CD4-positive, alpha-beta T cell treated with Interleukin-10 for 1 hour (primary cell): ENCODE measurements around the gene LINGO4.

Source experiments
- DNase-seq: peaks from one replicate; pipeline ENCODE4 v3.0.0-alpha.2; 2020

LINGO4 gene, protein sequence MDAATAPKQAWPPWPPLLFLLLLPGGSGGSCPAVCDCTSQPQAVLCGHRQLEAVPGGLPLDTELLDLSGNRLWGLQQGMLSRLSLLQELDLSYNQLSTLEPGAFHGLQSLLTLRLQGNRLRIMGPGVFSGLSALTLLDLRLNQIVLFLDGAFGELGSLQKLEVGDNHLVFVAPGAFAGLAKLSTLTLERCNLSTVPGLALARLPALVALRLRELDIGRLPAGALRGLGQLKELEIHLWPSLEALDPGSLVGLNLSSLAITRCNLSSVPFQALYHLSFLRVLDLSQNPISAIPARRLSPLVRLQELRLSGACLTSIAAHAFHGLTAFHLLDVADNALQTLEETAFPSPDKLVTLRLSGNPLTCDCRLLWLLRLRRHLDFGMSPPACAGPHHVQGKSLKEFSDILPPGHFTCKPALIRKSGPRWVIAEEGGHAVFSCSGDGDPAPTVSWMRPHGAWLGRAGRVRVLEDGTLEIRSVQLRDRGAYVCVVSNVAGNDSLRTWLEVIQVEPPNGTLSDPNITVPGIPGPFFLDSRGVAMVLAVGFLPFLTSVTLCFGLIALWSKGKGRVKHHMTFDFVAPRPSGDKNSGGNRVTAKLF

DNA sequence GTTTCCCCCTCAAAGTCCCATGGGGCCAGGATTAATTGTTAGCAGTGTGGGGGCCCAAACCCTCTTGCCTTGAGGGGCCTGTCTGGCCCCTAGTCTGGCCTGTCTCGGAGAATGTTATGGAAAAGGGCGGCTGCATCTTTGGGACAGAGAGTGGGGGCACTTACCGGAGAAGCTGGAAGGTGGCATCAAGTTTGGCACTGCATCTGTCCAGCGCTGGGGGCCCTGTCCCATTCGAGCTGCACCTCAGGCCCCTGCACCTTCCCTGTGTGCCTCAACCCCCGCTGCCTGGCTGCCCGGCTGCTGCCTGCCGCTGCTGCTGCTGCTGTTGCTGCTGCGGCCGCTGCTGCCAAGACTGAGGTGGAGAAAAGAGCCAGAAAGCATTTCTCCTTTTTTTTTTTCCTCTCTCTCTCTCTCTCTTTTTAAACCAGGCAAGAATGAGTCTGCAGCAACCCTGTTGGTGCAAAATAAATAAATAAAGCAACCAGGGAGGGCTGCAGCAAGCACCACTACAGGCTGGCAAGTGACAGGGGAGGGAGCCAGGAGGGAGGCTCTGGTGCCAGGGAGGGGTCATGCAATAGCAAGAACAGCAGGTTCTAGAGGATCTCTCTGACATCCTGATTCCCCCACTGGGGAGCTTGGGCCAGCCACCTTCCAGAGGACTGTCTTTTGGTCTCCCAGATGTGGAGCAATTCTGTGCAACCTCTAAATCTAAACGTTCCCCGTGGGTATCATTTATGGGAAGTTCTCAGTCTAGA lies at the start of gene LINGO4:
TSS of gene LINGO4 (minus strand) at position 354 of the 755 bp plus-strand sequence. CDS start 2,715 bp downstream, outside the sequence.
- DNase-seq: no peak

DNA sequence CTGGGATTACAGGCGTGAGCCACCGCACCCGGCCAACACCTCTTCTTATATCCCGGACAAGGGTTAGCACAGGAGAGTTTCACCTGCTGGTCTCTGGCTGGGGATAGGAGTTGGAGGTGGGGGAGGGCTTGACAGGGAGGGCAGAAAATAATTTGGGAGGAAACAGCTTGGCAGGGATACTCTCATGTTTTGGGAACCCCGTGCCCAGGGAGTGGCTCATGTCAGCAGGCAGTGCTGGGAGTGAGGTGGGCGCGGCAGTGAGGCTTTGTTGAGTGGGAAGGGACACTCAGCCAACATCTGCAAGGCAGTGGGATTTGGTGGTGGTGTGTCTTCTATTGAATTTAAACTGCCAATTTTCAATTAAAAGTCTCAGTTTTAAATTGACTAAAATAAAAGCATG lies 49.4 kb upstream of the LINGO4 start:
- DNase-seq: no peak

DNA sequence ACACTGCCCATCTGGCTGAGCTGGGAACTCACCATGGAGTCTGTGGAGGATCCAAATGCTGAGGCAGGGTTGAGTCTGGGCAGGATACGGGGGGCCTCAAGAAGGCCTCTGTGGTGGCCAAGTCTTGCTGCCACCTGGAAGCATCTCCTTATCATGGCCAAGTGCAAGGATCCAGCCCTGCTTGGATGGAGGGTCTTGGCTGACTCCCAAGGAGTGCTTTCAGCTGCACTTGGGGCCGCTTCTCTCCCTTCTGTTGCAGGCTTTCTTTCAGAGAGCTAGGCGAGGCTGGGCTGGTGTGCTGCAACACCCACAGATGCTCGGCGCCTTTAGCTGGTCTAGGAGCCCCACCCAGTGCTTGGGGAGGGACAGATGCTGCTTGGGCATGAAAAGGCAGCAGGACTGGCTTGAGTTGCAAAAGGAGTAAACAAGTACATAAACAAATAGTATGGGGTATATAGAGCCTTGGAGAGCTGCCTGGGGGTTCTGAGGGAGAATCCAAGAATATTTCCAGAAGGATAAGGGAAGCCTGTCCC lies 48.3 kb upstream of the LINGO4 start, which contains the start of gene THEM5:
TSS of gene THEM5 (minus strand) at position 302 of the 533 bp plus-strand sequence. CDS start at position 155, 147 bp downstream.
- DNase-seq: no peak

DNA sequence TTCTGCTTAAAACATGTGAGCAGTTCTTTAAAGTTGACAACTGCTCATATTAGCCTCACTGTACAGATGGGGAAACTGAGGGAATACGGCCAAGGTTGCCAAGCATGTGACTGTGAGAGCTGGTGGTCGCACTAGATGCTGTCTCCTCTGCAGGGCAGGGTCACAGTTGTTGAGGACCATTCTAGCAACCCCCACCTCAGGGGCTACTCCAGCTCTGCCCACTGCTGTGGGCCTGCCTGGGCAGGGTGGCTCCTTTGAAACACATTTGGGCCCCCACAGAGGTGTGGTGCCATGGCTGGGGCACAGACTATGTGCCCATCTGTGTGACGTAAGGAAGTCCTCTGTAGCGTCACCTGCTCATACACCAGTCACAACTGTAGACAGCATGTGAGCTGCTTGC lies 47.5 kb upstream of the LINGO4 start:
- DNase-seq: no peak

DNA sequence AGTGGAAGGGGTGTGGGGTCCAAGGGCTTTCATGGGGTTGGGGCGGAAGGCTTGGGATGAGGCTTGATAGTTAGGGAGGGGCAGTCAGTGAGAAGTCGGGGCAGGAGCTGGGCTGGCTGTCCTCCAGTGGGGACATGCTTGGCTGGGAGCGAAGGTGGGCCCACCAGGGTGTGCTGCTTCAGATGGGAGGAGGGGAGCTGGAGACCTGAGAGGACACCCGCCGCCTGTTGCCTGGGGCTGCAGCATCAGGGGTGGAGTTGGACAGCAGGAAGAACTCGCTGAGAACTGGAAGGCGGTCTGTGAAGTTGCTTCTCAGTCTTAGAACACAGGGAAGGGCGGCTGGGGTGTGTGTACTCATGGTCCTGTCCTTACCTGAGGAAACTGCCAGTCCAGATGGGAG lies 46.7 kb upstream of the LINGO4 start:
- no peak for DNase-seq

DNA sequence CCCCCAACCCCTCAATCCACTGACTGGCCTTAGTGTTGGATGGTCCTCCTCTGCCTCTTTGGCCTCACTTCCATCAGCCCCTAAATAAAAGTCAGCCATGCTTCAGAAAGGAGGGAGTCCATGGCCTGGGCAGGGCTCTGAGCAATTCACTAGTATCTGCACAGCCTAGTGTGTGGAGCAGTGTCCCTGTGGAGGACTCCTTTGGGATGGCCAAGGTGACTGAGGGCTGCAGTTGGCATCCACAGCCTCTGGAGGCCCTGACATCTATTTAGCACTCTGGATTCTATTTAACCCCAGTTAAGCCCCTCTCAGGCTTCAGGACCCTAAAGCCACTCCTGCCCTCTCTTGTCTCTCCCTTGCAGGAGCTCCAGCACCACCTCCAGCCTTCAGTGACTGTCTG lies 44.7 kb upstream of the LINGO4 start:
- DNase-seq: no peak

DNA sequence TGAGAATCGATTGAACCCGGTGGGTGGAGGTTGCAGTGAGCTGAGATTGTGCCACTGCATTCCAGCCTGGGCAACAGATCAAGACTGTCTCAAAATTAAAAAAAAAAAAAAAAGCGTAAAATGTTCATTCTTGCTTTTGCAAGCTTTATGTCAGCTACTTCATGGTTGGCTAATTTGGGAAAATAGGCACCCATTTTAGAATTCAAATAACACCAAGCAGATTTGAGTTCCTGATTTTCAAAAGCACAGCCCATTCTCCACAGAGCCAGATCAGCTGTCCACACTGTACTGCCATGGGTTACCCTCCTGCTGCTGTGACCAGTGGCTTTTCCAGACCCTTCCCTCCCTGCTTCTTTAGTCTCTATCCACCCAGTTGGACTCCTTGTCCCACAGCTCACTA lies 43.9 kb upstream of the LINGO4 start:
- DNase-seq: no peak

DNA sequence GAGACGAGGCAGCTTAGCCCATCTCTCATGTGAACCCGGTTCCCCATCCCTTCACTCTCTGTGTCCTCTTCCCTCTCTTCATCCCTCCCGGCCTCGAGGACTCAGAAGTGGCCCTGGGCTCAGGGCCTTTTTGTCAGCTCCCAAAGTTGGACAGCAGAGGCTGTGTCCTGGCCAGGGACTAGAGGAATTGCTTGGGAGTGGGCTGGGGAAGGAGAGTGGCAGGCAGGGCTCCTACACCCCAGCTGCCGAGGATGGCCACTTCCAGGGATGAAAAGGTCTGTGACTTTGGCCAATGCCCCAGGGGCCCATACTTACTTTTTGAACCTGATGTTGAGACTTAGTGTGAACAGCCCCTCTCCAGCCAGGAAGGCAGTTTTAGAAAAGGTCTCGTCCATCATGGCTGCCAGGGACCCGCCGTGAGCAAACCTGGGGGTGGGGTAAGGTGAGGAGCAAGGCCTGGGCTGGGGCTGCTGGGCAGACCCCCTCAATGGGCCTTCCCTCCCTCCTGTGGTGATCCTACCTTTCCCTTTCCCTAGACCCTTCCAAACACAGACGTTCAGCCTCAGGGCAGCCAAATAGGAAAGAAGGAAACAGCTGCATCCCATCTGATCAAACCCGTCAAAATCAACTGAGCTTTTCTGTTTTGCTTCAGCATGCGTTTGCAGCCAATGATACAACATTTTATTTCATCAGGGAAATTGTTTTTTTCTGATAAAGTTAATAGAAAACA lies 42.8 kb upstream of the LINGO4 start:
- DNase-seq: no peak

DNA sequence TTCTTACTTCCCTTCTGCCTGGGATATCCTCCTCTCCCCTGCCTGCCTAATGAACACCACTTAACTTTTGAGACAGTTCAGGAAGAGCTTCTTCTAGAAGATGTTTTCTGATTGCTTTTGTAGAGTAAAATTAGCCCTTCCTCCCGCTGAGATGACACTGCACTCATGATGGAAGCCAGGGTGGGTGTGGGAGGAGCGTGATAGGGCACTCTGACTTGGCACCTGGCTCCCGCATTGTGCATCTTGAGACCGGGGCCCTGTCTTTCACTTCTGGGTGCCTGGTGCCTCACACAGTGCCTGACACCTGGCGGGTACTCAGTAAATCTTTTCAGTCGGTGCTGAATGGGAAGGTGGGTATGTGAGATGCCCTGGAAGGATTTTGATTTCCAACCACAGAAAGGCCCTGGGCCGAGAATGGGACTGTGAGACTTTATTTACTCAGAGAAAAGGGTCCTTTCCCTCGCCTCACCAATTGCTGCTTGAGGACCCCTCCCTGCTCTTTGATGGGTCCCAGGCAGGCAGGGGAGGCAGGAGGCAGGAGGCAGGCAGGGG lies 41.5 kb upstream of the LINGO4 start:
- no peak for DNase-seq

DNA sequence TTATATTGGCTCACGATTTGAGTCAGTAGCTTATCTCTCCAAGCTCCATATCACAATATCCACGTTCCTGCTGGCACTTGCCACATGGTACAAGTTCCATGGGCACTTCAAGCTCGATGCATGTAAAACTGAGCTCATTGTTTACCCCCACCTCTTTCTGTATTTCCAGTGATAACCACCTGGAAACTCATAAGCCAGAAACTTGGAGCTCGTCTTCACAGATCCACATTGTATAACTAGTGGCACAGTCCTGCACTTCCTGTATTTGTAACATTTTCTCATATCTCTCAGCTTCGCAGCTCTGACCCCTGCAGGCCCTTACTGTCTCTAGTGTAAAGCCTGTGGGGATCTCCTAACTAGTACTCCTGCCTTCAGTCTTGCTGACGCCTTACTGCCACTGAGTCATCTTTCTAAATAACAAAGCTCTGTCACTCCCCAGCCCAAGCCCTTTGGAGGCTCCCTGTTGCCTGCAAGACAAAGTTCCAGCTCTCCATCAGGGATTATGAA lies 40.9 kb upstream of the LINGO4 start:
- no peak for DNase-seq

DNA sequence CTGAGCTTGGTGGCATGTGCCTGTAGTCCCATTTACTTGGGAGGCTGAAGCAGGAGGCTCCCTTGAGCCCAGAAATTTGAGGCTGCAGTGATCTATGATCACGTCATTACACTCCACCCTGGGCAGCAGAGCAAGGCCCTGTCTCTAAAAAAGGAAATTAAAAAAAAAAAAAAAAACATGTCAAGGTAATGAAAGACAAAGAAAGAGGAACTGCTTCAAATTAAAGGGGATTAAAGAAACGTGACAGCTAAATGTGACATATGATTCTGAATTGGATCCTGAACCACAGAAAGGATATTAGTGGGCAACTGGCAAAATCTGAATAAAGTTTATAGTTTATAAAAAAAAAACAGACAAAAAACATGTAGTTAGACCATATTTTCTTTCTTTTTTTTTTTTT lies 38.2 kb upstream of the LINGO4 start:
- no peak for DNase-seq

DNA sequence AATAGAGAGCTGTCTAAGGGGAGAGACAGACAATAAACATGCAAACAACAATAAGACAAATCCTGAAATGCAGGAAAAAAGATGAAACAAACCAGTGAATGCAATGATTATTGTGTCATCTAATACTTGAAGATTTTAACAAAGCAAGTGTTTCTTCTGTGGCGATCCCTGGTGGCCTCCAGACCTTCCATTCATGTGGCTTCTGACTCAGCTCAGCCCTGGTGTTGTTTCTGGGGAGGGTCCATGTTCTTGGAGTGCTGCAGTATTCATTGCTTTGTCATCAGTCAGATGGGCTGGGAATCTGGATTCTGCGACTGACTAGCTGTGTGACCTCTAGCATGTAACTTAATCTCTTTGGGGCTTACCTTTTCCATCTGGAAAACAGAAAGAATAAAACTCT lies 35.9 kb upstream of the LINGO4 start:
- no peak for DNase-seq

DNA sequence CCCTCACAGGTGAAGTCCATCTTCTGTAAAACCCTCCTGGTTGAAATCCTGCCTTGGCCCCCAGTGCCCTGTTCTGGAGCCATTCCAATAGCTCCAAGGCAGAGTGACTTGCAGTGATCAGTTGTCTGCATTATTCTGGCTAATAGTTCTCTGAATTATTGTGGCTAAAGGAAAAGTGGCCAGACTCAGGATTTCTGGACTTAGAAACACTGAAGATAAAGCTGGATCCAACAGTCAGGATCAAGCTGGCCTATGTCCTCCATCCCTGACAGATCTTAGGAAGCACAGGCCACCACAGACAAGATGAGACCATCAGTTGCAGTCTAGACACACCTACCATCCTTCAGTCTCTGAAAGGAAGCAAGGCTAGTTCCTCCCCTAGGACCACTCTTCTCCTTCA lies 35.2 kb upstream of the LINGO4 start:
- no peak for DNase-seq

DNA sequence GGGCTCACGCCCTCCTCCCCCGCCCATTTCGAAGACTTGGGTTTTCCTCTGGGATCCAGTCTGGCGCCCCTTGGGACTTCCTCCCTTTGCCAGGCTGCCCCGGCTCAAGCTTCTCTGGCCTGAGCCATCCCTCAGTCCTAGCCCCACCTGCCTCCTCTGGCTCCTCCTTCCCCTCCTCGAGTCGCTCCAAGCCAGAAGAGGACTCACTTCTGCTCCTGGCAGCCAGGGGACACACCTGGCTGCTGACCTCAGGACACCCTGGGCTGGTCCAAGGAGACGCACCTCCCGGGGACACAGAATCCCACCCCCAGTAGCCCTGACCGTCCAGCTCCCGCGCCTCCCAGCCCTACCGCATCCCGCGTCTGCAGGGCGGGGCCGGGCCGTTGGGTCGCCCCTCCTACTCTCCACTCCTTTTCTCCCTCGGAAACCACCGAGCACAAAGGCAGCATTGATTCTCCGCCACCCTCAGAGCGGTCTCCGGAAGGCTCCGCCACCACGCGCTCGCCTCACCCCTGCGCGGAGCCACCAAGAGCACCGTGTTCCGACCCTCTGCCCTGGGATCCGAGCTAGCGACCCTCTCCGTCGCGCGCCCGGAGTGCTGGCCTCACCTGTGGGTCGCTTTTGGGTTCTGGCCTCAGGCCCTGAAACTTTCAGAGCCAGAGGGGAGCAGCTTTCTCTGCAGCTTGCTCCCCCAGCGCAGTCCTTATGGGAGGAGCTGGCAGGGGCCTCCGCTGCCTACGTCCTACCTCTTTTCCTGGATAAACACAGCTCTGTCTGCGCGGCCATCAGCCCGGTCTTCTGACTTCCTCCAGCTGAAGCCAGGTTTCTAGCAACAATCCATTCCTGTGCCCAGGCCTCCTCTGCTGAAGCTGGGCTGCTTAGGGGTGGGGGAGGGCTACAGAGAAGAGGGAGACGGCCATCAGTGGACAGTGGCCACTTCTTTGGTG lies 34.5 kb upstream of the LINGO4 start, which contains the start of gene C2CD4D:
TSS of gene C2CD4D (minus strand) at position 364 of the 947 bp plus-strand sequence. CDS start 831 bp downstream, outside the sequence.
- DNase-seq: peak; percentile 82

DNA sequence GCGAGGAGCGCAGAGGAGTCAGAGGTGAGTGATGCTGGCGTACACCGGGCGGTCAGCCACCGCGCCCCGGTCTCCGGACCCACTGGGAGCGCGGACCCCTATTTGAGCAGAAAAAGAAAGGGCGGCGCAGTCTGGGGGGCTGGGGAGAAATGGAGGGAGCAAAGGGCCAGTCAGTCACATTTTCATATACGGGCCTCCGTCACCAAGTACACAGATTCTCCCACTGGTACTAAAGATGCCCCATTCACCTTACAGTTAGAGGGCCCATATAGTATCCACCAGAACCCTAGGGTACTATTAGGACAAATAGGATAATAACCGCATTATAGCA lies 33.8 kb upstream of the LINGO4 start:
- no peak for DNase-seq

DNA sequence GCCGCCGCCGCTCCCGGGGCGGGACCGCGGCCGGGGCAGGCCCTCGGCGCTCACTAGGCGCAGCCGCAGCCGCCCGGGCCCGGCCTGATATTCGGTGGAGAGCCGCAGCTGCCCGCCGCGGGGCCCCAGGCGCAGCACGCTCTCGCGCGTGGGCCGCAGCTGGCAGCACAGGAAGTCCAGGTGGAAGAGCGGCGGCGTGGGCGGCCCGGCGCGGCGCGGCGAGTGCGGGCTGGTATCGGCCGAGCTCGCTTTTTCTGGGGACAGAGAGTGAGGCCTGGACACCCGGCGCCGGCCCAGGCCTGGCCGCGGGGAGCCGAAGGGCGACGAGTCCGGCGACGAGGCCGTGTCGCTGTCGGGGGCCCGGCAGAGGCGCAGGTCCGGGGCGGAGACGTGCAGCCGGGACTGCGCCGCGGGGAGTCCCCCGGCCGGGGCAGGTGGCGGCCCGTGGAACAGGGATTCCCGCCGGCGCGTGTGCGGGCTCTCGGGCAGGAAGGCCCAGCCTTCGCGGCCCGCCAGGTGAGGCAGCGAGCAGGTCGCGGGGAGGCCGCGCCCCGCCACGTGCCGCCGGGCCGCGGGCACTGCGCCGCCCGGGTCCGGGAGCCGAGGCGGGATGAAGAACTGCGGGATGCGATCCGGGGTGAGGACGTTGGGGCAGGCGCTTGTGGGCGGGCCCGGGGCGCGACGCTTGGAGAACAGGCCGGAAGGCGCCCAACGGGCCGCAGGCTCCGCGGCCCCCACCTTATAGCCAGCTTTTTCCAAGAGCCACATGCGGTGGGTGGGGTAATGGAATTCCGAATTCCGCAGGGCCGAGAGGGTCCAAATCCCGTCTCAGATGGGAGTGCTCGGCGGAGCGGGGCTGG lies 33.2 kb upstream of the LINGO4 start:
- peak; percentile 48 for DNase-seq

DNA sequence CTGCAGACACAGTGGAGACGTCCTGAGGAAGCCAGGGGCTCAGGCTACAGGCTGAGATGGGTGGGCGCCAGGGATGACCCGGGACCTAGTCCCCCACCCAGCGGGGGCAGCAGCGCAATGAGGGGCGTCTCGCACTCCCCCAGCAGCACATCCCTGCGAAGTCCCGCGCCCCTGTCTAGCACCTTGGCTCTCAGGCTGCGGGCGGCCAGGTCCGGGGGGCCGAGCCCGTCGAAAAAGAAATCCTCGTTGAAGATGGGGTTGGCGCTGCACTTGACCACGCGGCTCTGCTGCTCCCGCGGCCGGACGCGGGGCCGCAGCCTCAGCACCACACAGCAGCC lies 32.6 kb upstream of the LINGO4 start:
- DNase-seq: no peak

DNA sequence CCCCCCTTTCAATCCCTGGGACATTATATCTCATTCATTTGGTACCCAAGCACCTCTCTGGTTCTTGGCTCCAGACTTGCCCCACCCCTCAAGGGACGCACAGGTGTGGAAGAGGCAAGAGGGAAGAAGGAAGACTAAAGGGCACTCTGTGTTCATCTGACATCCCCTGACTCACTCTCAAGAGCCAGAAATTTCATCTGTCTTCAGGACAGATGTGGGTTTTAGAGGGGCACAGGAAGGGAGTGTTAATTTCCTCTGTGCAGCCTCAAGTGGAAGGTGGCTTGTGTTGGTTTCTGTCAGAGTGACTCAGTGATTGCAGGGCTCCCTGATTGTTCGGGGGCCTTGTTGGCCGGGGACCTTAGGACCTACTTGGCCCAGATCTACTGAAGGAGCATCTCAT lies 32.0 kb upstream of the LINGO4 start:
- DNase-seq: peak; percentile 51

DNA sequence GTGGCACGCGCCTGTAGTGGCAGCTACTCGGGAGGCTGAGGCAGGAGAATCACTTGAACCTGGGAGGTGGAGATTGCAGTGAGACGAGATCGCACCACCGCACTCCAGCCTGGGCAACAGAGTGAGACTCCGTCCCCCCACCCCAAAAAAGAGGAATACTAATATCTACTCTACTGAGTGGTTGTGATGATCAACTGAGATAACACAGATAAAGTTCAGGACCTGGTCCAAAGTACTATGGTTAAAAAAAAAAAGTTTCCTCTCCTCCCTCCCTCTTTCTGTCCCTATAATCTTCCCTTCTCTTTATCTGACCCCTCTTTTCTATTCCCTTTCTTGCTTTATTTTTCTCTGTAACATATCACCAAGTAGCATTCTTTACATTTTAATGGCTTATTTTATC lies 30.4 kb upstream of the LINGO4 start:
- DNase-seq: no peak

DNA sequence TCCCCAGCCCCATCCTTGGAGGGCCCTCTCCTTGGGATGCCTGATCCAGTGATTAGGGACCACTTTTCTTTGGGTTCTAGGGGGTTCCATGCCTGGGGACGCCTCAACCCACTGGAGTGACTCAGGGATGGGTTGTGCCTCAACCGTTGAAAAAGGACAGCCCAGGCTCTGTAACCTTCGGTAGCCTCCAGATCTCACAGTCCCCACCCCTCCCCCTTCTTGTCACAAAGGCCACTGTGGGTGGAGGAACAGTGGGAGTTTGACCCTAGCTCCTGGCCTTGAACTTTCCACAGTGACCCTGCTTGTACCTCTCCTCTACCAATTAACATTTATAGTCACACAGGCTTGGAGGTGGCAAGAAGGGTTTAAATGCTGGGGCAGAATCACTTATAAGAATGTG lies 29.0 kb upstream of the LINGO4 start:
- DNase-seq: no peak
